Esophagus squamous epithelium (tissue), 4 donors: ENCODE data around the gene TAS2R9.

Source experiments
- POLR2A ChIP-seq, 4 donors: fragments of 450-650 bp; IDR thresholded peaks; one replicate each; pipeline ENCODE4 v1.6.1; 2017; ENCODE audit warnings: antibody characterized with exemption in 4 of 4, mild to moderate bottlenecking in 4 of 4, moderate library complexity in 3 of 4
- TF ChIP-seq, protein P1 (sequence below), 6 experiments: fragments of 450-650 bp in 4 of 6; fragments of 200-600 bp in 2 of 6; sonication (generic) in 2 of 6; IDR thresholded peaks; one replicate each; pipeline ENCODE4 v1.5.1; 2016 to 2019; ENCODE audit warnings: antibody characterized with exemption in 6 of 6, mild to moderate bottlenecking in 4 of 6, moderate library complexity in 4 of 6

DNA sequence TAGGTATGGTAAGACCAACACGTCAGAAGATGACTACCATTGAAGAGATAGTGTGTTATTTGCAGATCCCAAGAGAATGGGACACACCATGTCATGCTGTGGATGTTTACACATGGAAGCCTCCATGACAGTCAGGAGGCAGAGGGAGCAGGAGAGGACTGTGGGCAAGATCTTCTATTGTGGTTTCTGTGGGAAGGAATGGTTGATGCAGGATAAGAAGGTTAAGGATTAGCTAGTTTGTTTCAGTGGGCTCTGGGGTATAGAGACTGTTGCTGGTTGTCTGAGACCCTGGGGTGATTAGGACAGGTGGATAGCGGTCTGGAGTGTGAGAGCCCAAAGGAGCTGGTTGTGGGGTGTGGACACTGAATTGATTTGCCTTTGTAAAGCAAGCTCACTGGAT, 30.9 kb downstream of the TAS2R9 start:
- TF ChIP-seq, protein P1, sequence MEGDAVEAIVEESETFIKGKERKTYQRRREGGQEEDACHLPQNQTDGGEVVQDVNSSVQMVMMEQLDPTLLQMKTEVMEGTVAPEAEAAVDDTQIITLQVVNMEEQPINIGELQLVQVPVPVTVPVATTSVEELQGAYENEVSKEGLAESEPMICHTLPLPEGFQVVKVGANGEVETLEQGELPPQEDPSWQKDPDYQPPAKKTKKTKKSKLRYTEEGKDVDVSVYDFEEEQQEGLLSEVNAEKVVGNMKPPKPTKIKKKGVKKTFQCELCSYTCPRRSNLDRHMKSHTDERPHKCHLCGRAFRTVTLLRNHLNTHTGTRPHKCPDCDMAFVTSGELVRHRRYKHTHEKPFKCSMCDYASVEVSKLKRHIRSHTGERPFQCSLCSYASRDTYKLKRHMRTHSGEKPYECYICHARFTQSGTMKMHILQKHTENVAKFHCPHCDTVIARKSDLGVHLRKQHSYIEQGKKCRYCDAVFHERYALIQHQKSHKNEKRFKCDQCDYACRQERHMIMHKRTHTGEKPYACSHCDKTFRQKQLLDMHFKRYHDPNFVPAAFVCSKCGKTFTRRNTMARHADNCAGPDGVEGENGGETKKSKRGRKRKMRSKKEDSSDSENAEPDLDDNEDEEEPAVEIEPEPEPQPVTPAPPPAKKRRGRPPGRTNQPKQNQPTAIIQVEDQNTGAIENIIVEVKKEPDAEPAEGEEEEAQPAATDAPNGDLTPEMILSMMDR (IDR thresholded peaks at IDR 0.05), result no peak
- no peak for TF ChIP-seq POLR2A (IDR thresholded peaks at IDR 0.05)
